ENCODE measurements around the gene TEP1. TPM values are rescaled to one million over a fixed set of nuclear protein-coding genes. Genes with fewer than 3 reads are reported as not detected.
A peak's percentile ranks its signal among the peaks of the same experiment; 100 is the strongest.

Gene TEP1
- total and polyA plus RNA-seq, 8 donors: 9.3 to 190 (median 19.0) TPM

DNA sequence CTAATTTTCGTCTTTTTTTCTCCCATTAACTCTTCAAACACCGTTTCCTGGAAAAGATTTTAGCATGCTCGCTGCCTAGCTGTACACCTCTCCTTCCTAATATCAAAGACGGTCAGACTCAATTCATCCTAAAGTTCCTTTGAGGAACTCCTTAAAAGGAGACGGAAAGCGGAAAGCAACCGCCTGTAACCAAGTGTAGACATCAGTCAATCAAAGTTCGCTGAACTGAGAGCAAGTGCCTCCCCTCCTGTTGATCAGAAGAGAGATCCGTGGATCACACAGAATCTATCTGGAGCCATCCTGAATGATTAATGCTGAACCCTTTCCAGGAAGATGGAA, 412 bp upstream of the TEP1 start:
- no peaks in the 10 kb centered on the region for H3K27me3 ChIP-seq
- peak overlapping the region; percentile 92 to 99 (median 96) for H3K27ac ChIP-seq
- peaks cover 23 to 59% (median 35%) of the 10 kb centered on the region in 4 donors for H3K4me1 ChIP-seq
- H3K9me3 ChIP-seq: no peaks in the 10 kb centered on the region
- H3K36me3 ChIP-seq: peaks cover 0 to 3% (median 1%) of the 10 kb centered on the region in 4 donors
- DNase-seq: peak in 1 of 2 donors; percentile 41
- intact Hi-C loops (cut with DNase I; ENCODE audit: low total_unique reads): loop anchor here (10.0 kb wide), 1 partner anchor 61 kb away; no protein-coding TSS in a partner anchor
- 1 to 2% (median 2%) methylated on average over 9 of the region's 9 CpGs for WGBS, 5 donors
- TF ChIP-seq POLR2AphosphoS5 (IDR thresholded peaks at IDR 0.05): no peak
- peak overlapping the region; percentile 64 to 95 (median 78) for H3K4me3 ChIP-seq

DNA sequence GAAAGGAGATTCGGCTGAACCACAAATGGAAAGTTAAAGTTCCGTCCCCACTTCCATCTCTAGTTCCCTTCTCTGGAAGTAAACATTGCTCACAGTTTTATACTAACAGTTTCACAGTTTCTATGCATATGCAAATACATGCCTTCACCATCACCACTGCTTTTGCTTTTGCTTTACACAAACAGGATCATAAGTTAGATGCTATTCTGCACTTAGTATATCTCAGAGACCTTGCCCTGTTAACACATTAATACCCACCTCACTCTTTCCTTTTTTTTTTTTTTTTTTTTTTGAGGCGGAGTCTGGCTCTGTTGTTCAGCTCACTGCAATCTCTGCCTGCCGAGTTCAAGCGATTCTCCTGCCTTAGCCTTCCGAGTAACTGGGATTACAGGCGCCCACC, 890 bp downstream of the TEP1 start:
- no peaks in the 10 kb centered on the region for H3K9me3 ChIP-seq
- no peaks in the 10 kb centered on the region for H3K27me3 ChIP-seq
- WGBS, 5 donors: 1 to 3% (median 1%) methylated on average over 7 of the region's 7 CpGs
- peak overlapping the region; percentile 64 to 95 (median 78) for H3K4me3 ChIP-seq
- peak in 1 of 3 donors; percentile 12 for TF ChIP-seq POLR2AphosphoS5 (IDR thresholded peaks at IDR 0.05)
- TF ChIP-seq EP300 (IDR thresholded peaks at IDR 0.05): no peak
- peaks cover 12 to 53% (median 34%) of the 10 kb centered on the region in 4 donors for H3K4me1 ChIP-seq
- peaks cover 7 to 16% (median 14%) of the 10 kb centered on the region in 4 donors for H3K36me3 ChIP-seq
- DNase-seq: peak in 1 of 2 donors; percentile 48
- peak overlapping the region; percentile 92 to 99 (median 96) for H3K27ac ChIP-seq
- intact Hi-C loops (cut with DNase I; ENCODE audit: low total_unique reads): loop anchor here (10.0 kb wide), 1 partner anchor 62 kb away; no protein-coding TSS in a partner anchor

GRCh38 chr14:20409226-20409625, 4.1 kb downstream of the TEP1 start:
- TF ChIP-seq POLR2A (IDR thresholded peaks at IDR 0.05) (no peak), EP300 (IDR thresholded peaks at IDR 0.05) (no peak), POLR2AphosphoS5 (IDR thresholded peaks at IDR 0.05) (no peak)
- TF ChIP-seq, protein P1, sequence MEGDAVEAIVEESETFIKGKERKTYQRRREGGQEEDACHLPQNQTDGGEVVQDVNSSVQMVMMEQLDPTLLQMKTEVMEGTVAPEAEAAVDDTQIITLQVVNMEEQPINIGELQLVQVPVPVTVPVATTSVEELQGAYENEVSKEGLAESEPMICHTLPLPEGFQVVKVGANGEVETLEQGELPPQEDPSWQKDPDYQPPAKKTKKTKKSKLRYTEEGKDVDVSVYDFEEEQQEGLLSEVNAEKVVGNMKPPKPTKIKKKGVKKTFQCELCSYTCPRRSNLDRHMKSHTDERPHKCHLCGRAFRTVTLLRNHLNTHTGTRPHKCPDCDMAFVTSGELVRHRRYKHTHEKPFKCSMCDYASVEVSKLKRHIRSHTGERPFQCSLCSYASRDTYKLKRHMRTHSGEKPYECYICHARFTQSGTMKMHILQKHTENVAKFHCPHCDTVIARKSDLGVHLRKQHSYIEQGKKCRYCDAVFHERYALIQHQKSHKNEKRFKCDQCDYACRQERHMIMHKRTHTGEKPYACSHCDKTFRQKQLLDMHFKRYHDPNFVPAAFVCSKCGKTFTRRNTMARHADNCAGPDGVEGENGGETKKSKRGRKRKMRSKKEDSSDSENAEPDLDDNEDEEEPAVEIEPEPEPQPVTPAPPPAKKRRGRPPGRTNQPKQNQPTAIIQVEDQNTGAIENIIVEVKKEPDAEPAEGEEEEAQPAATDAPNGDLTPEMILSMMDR (IDR thresholded peaks at IDR 0.05): no peak
- Histone ChIP-seq H3K9me3 (no peaks in the 10 kb centered on the region), H3K27me3 (no peaks in the 10 kb centered on the region), H3K4me3 (no peak overlapping the region), H3K36me3 (peaks cover 37 to 48% (median 46%) of the 10 kb centered on the region in 4 donors), H3K27ac (no peak overlapping the region), H3K4me1 (peaks cover 9 to 35% (median 26%) of the 10 kb centered on the region in 4 donors)
- no peak for DNase-seq
- intact Hi-C loops (cut with DNase I; ENCODE audit: low total_unique reads): no loop called here
- 84 to 90% (median 86%) methylated on average over 2 of the region's 2 CpGs for WGBS, 5 donors

GRCh38 chr14:20403521-20403920, 9.8 kb downstream of the TEP1 start:
- Histone ChIP-seq H3K4me3 (no peak overlapping the region), H3K4me1 (peaks cover 0 to 16% (median 3%) of the 10 kb centered on the region in 4 donors), H3K36me3 (peaks cover 69 to 100% (median 99%) of the 10 kb centered on the region in 4 donors), H3K27me3 (no peaks in the 10 kb centered on the region), H3K27ac (no peak overlapping the region), H3K9me3 (no peaks in the 10 kb centered on the region)
- no peak for DNase-seq
- 87 to 92% (median 89%) methylated on average over 11 of the region's 11 CpGs for WGBS, 5 donors
- intact Hi-C loops (cut with DNase I; ENCODE audit: low total_unique reads): no loop called here
- TF ChIP-seq POLR2A (IDR thresholded peaks at IDR 0.05) (no peak), POLR2AphosphoS5 (IDR thresholded peaks at IDR 0.05) (no peak)

GRCh38 chr14:20400965-20401593, 12.2 kb downstream of the TEP1 start:
- TF ChIP-seq POLR2AphosphoS5 (IDR thresholded peaks at IDR 0.05) (peak in 1 of 3 donors; percentile 9), EP300 (IDR thresholded peaks at IDR 0.05) (no peak), POLR2A (IDR thresholded peaks at IDR 0.05) (no peak)
- TF ChIP-seq, protein P1 (IDR thresholded peaks at IDR 0.05): no peak
- Histone ChIP-seq H3K4me1 (peaks cover 0 to 10% (median 0%) of the 10 kb centered on the region in 4 donors), H3K27me3 (no peaks in the 10 kb centered on the region), H3K4me3 (no peak overlapping the region), H3K36me3 (peaks cover 66 to 100% (median 99%) of the 10 kb centered on the region in 4 donors), H3K9me3 (no peaks in the 10 kb centered on the region), H3K27ac (peak overlapping the region in 2 of 5 donors; percentile 39 to 72)
- no peak for DNase-seq
- intact Hi-C loops (cut with DNase I; ENCODE audit: low total_unique reads): no loop called here
- 86 to 90% (median 90%) methylated on average over 10 of the region's 10 CpGs for WGBS, 5 donors

DNA sequence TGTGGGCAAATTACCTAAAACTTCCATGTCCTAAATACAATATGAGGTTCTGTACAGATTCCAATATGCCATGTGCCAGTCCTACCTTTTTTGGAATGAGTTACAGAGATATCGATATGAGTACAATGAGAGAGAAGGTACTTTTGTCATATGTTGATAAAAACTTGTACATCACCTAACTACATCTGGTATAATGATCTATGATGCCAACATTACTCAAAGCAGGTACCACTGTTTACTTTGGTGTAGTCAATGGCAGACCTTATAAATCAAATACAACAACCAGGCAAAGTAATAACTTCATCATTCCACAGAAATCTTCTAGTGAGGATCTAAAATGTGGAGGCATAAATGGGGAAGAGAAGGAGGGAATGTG, 12.7 kb downstream of the TEP1 start:
- Histone ChIP-seq H3K9me3 (no peaks in the 10 kb centered on the region), H3K27me3 (no peaks in the 10 kb centered on the region), H3K4me3 (no peak overlapping the region), H3K4me1 (peaks cover 0 to 10% (median 0%) of the 10 kb centered on the region in 4 donors), H3K27ac (peak overlapping the region in 2 of 5 donors; percentile 39 to 72), H3K36me3 (peaks cover 68 to 100% (median 99%) of the 10 kb centered on the region in 4 donors)
- TF ChIP-seq, protein P1 (IDR thresholded peaks at IDR 0.05): no peak
- TF ChIP-seq POLR2AphosphoS5 (IDR thresholded peaks at IDR 0.05) (no peak), EP300 (IDR thresholded peaks at IDR 0.05) (no peak), POLR2A (IDR thresholded peaks at IDR 0.05) (no peak)
- WGBS, 5 donors: 81 to 100% (median 95%) methylated on average over 1 of the region's 1 CpG
- intact Hi-C loops (cut with DNase I; ENCODE audit: low total_unique reads): no loop called here
- no peak for DNase-seq
